ENCODE measurements around the gene ERVH48-1.

DNA sequence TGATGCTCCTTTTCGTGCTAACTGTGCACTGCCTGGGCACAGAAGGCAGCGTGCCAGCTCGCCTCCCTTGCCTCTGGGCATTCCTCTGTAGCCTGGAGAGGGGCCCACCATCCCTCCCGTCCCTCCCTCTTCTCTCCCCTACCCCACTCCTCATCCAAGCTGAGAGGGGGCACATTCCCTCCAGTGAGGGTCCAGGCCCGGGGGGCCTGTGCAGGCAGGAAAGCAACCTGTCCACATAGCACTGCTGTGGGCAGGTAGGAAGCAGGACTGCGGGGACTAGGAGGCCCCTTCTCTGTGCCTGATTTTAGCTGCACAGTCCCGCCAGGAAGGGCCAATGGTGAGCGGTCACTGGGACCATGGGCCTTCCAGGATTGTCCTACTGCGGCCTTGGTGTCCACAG lies 38.7 kb upstream of the ERVH48-1 start:
- no peak for TF ChIP-seq EZH2 (IDR thresholded peaks at IDR 0.05)
- no peak for TF ChIP-seq POLR2AphosphoS5 (IDR thresholded peaks at IDR 0.05; ENCODE audit: borderline replicate concordance, low read depth, low read length)
- TF ChIP-seq FOXP2 (optimal IDR thresholded peaks at IDR 0.05; ENCODE audit: control extremely low read depth, extremely low read length, insufficient read depth) = no peak

Data from SK-N-MC (cell line).